Prostate gland (tissue), 2 donors: Measurements from ENCODE around the gene SMARCE1. TPM values are rescaled to one million over a fixed set of nuclear protein-coding genes. Genes with fewer than 3 reads are reported as not detected.

ENCODE experiments used
- DNase-seq: peaks from one replicate; pipeline ENCODE4 v3.0.0-alpha.2; 2019; ENCODE audit warnings: low spot score
- H3K27ac ChIP-seq, 2 donors: fragments of 200-600 bp; sonication (generic); 2 replicates each; pipeline ENCODE4 v1.5.1; 2017 to 2019
- H3K27me3 ChIP-seq: fragments of 200-600 bp; sonication (generic); replicated peaks from 2 replicates; pipeline ENCODE4 v1.5.1; 2019; ENCODE audit not compliant: insufficient read depth
- H3K36me3 ChIP-seq, 2 donors: fragments of 200-600 bp; sonication (generic); 1 replicate in 1 of 2; 2 replicates in 1 of 2; pipeline versions ENCODE4 v1.5.1 to v1.8.1; 2017 to 2019
- H3K4me1 ChIP-seq: fragments of 200-600 bp; sonication (generic); replicated peaks from 2 replicates; pipeline ENCODE4 v1.5.1; 2019
- H3K4me3 ChIP-seq, 2 donors: fragments of 200-600 bp; sonication (generic); 2 replicates each; pipeline ENCODE4 v1.5.1; 2017 to 2019
- H3K9me3 ChIP-seq: fragments of 200-600 bp; sonication (generic); 2 replicates; pipeline ENCODE4 v1.5.1; 2017
- POLR2A ChIP-seq: fragments of 450-650 bp; IDR thresholded peaks from one replicate; pipeline ENCODE4 v1.6.1; 2016; ENCODE audit warnings: antibody characterized with exemption, mild to moderate bottlenecking
- POLR2AphosphoS5 ChIP-seq: sonication (generic); formaldehyde crosslinking; IDR thresholded peaks from one replicate; pipeline ENCODE4 v1.6.1; 2017; ENCODE audit warnings: antibody characterized with exemption
- WGBS: methylation state at CpG from one replicate; pipeline ENCODE4 v1.1.5; 2018; 5-methylcytosine and 5-hydroxymethylcytosine counted together
- intact Hi-C: fragments of 100-400 bp; cut with DNase I; formaldehyde crosslinking; loops from one replicate; pipeline ENCODE4 v1.14.2; 2022
- total RNA-seq, 2 donors: library from RNA; depleted of rRNA; stranded (reverse); fragments of >200 nt; gene quantifications; one replicate each; pipeline ENCODE4 v1.1.0, GENCODE V29; 2016
- TF ChIP-seq, protein P1 (sequence below), 4 experiments: fragments of 200-600 bp in 2 of 4; fragments of 450-650 bp in 2 of 4; sonication (generic) in 2 of 4; IDR thresholded peaks; 1 replicate in 3 of 4; 2 replicates in 1 of 4; pipeline ENCODE4 v1.5.1; 2016 to 2019; ENCODE audit warnings: antibody characterized with exemption in 4 of 4, mild to moderate bottlenecking in 2 of 4, moderate library complexity in 2 of 4

SMARCE1 gene
- total RNA-seq, 2 donors from 2014 or later = 65.7 to 82.0 TPM

DNA sequence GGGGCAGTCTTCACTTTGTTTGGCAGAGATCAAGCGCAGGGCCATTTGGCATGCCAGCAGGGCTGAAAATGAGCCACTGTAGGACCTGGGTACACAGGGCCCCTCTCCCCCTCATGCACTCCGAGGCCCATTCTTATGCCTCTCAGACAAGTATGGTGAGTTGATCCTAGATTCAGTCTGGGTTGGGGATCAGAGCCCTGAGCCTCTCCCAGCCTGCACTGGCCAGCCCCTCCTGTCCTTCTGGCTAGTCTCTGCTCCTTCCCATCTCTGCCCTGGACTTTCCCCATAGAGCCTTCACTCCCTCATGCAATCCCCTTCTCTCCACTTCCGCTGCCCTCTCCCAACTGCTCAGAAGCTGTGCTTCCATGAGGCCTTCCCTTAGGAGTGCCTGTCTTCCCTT lies 31.0 kb downstream of the SMARCE1 start:
- H3K27me3 ChIP-seq = no peaks in the 10 kb centered on the region
- no peak overlapping the region for H3K4me3 ChIP-seq
- no peak overlapping the region for H3K27ac ChIP-seq
- peaks cover 8% of the 10 kb centered on the region for H3K4me1 ChIP-seq
- WGBS = 76% methylated on average over 3 of the region's 3 CpGs
- no peak for TF ChIP-seq POLR2A
- TF ChIP-seq, protein P1, sequence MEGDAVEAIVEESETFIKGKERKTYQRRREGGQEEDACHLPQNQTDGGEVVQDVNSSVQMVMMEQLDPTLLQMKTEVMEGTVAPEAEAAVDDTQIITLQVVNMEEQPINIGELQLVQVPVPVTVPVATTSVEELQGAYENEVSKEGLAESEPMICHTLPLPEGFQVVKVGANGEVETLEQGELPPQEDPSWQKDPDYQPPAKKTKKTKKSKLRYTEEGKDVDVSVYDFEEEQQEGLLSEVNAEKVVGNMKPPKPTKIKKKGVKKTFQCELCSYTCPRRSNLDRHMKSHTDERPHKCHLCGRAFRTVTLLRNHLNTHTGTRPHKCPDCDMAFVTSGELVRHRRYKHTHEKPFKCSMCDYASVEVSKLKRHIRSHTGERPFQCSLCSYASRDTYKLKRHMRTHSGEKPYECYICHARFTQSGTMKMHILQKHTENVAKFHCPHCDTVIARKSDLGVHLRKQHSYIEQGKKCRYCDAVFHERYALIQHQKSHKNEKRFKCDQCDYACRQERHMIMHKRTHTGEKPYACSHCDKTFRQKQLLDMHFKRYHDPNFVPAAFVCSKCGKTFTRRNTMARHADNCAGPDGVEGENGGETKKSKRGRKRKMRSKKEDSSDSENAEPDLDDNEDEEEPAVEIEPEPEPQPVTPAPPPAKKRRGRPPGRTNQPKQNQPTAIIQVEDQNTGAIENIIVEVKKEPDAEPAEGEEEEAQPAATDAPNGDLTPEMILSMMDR (IDR thresholded peaks at IDR 0.05) = no peak
- no peak for TF ChIP-seq POLR2AphosphoS5
- DNase-seq = no peak
- no peaks in the 10 kb centered on the region for H3K36me3 ChIP-seq
- H3K9me3 ChIP-seq = no peaks in the 10 kb centered on the region
- intact Hi-C loops = loop anchor here (10.0 kb wide), 2 partner anchors 178 to 1048 kb away; partner anchors contain the start of gene KRT28

- Histone ChIP-seq H3K4me3 (no peak overlapping the region), H3K27ac (no peak overlapping the region), H3K4me1 (peaks cover 8% of the 10 kb centered on the region), H3K36me3 (no peaks in the 10 kb centered on the region), H3K27me3 (no peaks in the 10 kb centered on the region), H3K9me3 (no peaks in the 10 kb centered on the region)
- TF ChIP-seq POLR2AphosphoS5 (no peak), POLR2A (no peak)
- TF ChIP-seq, protein P1 (IDR thresholded peaks at IDR 0.05) = no peak
- 75% methylated on average over 10 of the region's 10 CpGs for WGBS
- no peak for DNase-seq
- intact Hi-C loops = loop anchor here (10.0 kb wide), 2 partner anchors 179 to 1049 kb away; partner anchors contain the start of gene KRT28
Observed at GRCh38 chr17:40615841-40616476, 31.7 kb downstream of the SMARCE1 start.

DNA sequence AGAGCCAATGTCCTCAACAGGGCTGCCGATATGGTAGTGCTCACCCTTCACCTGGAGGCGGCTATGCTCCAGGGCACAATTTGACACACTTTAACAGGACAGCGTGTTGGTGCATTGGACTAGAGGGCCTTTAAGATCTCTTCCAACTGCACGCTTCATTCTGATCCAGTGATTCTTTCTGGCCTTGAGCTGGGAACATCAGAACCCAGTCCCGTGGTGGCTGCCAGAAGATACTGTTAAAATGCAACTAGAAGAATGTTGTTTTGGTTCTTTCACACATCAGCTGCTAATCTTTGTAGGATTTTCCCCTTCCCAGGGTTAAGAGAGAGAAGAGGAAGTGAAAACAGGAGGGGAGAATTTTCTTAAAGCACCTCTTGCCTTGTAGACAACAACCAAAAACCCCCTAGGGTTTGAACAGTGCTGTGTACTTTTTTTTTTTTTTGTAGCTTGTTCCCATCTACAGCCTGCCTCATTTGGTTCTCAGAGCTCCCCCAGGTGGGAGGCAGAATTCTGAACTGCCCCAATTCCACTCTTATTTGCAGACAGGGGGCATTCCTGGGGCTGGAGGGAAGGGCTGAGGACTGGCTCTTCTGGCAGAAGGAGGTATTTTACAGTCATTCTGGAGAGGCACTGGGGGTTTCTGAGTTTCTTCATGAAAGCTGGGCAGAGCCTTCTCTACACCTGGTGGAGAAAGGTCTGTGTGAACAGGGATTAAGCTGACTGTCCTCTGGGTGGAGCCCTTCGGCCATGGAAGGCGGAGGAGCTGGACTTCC lies 32.4 kb downstream of the SMARCE1 start:
- peak; percentile 34 for DNase-seq
- TF ChIP-seq, protein P1 (IDR thresholded peaks at IDR 0.05) = peak in 3 of 4 experiments; percentile 42 to 68 (median 47)
- no peak for TF ChIP-seq POLR2A
- Histone ChIP-seq H3K9me3 (no peaks in the 10 kb centered on the region), H3K36me3 (no peaks in the 10 kb centered on the region), H3K4me3 (no peak overlapping the region), H3K4me1 (peaks cover 8% of the 10 kb centered on the region), H3K27me3 (no peaks in the 10 kb centered on the region), H3K27ac (no peak overlapping the region)
- intact Hi-C loops = loop anchor here (10.0 kb wide), 2 partner anchors 180 to 1050 kb away; partner anchors contain the start of gene KRT28
- 62% methylated on average over 7 of the region's 7 CpGs for WGBS

DNA sequence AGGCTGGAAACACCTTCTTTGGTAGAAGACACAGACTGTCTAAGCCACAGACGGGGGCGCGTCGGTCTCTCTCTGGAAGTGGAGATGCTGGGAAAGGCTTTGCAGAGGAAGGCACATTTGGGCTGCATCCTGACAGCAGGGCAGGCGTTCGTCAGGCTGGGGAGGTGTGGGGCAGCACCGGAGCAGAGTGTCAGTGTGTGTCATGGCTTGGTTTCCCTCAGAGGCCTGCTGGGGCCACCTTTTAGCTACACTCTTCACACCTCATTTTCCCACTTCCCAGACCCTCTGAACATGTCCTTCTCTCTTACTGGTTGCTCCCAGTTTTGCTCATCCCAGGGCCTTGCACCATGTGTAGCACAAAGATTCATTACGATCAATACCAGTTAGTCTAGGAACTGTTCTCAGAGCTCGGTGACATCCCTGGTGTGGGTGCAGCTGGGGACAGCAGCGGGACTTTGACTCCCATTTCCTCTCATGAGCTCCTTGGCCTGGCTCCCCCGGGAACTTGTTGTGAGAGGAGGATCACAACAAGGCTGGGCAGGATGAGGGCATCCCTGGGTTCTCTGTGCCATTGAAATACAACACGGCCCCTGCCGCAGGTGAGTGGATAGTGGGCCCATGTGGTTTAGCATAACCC lies 33.1 kb downstream of the SMARCE1 start:
- intact Hi-C loops = loop anchor here (10.0 kb wide), 2 partner anchors 180 to 1050 kb away; partner anchors contain the start of gene KRT28
- H3K9me3 ChIP-seq = no peaks in the 10 kb centered on the region
- H3K27me3 ChIP-seq = no peaks in the 10 kb centered on the region
- H3K4me3 ChIP-seq = no peak overlapping the region
- TF ChIP-seq POLR2A (no peak), POLR2AphosphoS5 (no peak)
- 87% methylated on average over 13 of the region's 13 CpGs for WGBS
- H3K36me3 ChIP-seq = no peaks in the 10 kb centered on the region
- peaks cover 5% of the 10 kb centered on the region for H3K4me1 ChIP-seq
- H3K27ac ChIP-seq = no peak overlapping the region
- DNase-seq = no peak
